ENCODE measurements around the gene HIRIP3.
A peak's percentile ranks its signal among the peaks of the same experiment; 100 is the strongest.

HIRIP3 gene

GRCh38 chr16:29972500-29972899, 22.9 kb downstream of the HIRIP3 start:
- in situ Hi-C loops (cut with HindIII; ENCODE audit: low pct_ligation_motif_present, low sequenced_read_pairs): no loop called here
- Histone ChIP-seq H3K36me3 (replicated peaks) (peaks cover 23% of the 10 kb centered on the region), H3K4me3 (ENCODE audit: low read depth, low read length) (no peak overlapping the region), H3K27ac (no peak overlapping the region), H3K27me3 (replicated peaks) (no peaks in the 10 kb centered on the region)
- no peak for DNase-seq
- TF ChIP-seq CTCF (IDR thresholded peaks at IDR 0.05; ENCODE audit: low read depth, low read length, missing control alignments): no peak

GRCh38 chr16:29971304-29971703, 24.1 kb downstream of the HIRIP3 start:
- Histone ChIP-seq H3K36me3 (replicated peaks) (peaks cover 23% of the 10 kb centered on the region), H3K27me3 (replicated peaks) (no peaks in the 10 kb centered on the region), H3K27ac (no peak overlapping the region), H3K4me3 (ENCODE audit: low read depth, low read length) (no peak overlapping the region)
- in situ Hi-C loops (cut with HindIII; ENCODE audit: low pct_ligation_motif_present, low sequenced_read_pairs): no loop called here
- no peak for DNase-seq
- TF ChIP-seq CTCF (IDR thresholded peaks at IDR 0.05; ENCODE audit: low read depth, low read length, missing control alignments): no peak

- in situ Hi-C loops (cut with HindIII; ENCODE audit: low pct_ligation_motif_present, low sequenced_read_pairs): no loop called here
- DNase-seq: no peak
- H3K4me3 ChIP-seq (ENCODE audit: low read depth, low read length): no peak overlapping the region
- H3K27me3 ChIP-seq (replicated peaks): no peaks in the 10 kb centered on the region
- H3K27ac ChIP-seq: no peak overlapping the region
- H3K36me3 ChIP-seq (replicated peaks): peaks cover 23% of the 10 kb centered on the region
- no peak for TF ChIP-seq CTCF (IDR thresholded peaks at IDR 0.05; ENCODE audit: low read depth, low read length, missing control alignments)
Observed at GRCh38 chr16:29968205-29968604, 27.2 kb downstream of the HIRIP3 start.

GRCh38 chr16:29963021-29963743, 32.2 kb downstream of the HIRIP3 start:
- peak overlapping the region; percentile 75 for H3K4me3 ChIP-seq (ENCODE audit: low read depth, low read length)

GRCh38 chr16:29962344-29962994, 32.9 kb downstream of the HIRIP3 start:
- no peak for DNase-seq
- no peak for TF ChIP-seq CTCF (IDR thresholded peaks at IDR 0.05; ENCODE audit: low read depth, low read length, missing control alignments)
- Histone ChIP-seq H3K27ac (peak overlapping the region; percentile 77), H3K27me3 (replicated peaks) (no peaks in the 10 kb centered on the region), H3K36me3 (replicated peaks) (no peaks in the 10 kb centered on the region), H3K4me3 (ENCODE audit: low read depth, low read length) (peak overlapping the region; percentile 75)
- in situ Hi-C loops (cut with HindIII; ENCODE audit: low pct_ligation_motif_present, low sequenced_read_pairs): no loop called here

More at GRCh38 chr16:29963021-29963743, 32.2 kb downstream of the HIRIP3 start:
- Histone ChIP-seq H3K27ac (peak overlapping the region; percentile 77), H3K36me3 (replicated peaks) (peaks cover 4% of the 10 kb centered on the region), H3K27me3 (replicated peaks) (no peaks in the 10 kb centered on the region)
- in situ Hi-C loops (cut with HindIII; ENCODE audit: low pct_ligation_motif_present, low sequenced_read_pairs): no loop called here
- TF ChIP-seq CTCF (IDR thresholded peaks at IDR 0.05; ENCODE audit: low read depth, low read length, missing control alignments): no peak
- DNase-seq: no peak

All from brain microvascular endothelial cell (primary cell).